Measurements from ENCODE around the gene REV1. TPM values are rescaled to one million over a fixed set of nuclear protein-coding genes. Genes with fewer than 3 reads are reported as not detected.

REV1 gene
- total and polyA plus RNA-seq, 11 donors = 14.7 to 76.1 (median 32.2) TPM

DNA sequence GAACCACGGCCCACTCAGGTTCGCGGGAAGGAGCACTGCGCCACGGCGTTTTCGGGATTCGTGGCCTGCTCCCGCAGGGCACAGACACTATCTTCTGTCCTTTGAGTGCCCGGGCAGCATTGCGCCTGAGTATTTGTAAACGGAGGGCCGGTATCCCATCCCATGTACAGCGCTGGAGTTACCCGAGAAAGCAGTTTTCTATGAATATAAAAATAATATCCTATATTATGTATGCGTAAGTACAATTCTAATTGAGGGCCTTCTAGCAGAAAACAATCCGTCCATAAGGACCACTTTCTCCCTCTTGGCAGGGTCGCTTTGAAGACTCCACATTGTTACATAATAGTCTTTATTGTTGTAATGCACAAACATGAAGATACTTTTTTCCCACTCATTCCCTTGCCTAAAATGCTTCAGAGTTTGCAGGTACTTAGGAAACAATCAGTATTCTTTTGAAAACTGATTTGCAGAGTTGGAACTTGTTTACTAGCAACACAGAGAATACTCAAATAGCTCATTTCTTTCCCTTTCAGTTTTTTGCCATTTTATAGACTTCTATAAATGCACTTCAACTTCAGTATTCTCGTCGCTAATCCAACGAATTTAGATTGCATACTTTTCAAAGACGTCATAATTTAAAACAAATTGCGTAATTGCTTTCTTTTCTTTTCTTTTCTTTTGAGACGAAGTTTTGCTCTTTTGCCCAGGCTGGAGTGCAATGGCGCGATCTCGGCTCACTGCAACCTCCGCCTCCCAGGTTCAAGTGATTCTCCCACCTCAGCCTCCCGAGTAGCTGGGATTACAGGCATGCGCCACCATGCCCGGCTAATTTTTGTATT lies 1.0 kb upstream of the REV1 start:
- Histone ChIP-seq H3K4me3 (peak overlapping the region; percentile 57 to 95 (median 81)), H3K27ac (peak overlapping the region; percentile 93 to 99 (median 97)), H3K9me3 (no peaks in the 10 kb centered on the region), H3K27me3 (no peaks in the 10 kb centered on the region), H3K4me1 (peaks cover 0 to 36% (median 22%) of the 10 kb centered on the region in 12 donors), H3K36me3 (no peaks in the 10 kb centered on the region)
- no peak for TF ChIP-seq POLR2A (IDR thresholded peaks at IDR 0.05)
- TF ChIP-seq, protein P1, sequence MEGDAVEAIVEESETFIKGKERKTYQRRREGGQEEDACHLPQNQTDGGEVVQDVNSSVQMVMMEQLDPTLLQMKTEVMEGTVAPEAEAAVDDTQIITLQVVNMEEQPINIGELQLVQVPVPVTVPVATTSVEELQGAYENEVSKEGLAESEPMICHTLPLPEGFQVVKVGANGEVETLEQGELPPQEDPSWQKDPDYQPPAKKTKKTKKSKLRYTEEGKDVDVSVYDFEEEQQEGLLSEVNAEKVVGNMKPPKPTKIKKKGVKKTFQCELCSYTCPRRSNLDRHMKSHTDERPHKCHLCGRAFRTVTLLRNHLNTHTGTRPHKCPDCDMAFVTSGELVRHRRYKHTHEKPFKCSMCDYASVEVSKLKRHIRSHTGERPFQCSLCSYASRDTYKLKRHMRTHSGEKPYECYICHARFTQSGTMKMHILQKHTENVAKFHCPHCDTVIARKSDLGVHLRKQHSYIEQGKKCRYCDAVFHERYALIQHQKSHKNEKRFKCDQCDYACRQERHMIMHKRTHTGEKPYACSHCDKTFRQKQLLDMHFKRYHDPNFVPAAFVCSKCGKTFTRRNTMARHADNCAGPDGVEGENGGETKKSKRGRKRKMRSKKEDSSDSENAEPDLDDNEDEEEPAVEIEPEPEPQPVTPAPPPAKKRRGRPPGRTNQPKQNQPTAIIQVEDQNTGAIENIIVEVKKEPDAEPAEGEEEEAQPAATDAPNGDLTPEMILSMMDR (IDR thresholded peaks at IDR 0.05) = peak in 1 of 12 donors; percentile 3
- ATAC-seq = no peak
- no peak for DNase-seq
- intact Hi-C loops (cut with DNase I) = loop anchor here in 9 of 10 donors (1.0 to 10.0 kb wide), 10 partner anchors 48 to 336 kb away; partner anchors contain the start of genes EIF5B (in 8 of the 9), TXNDC9 (in 7 of the 9), MITD1 (in 3 of the 9) and MRPL30 (in 3 of the 9)
- 38 to 39% (median 38%) methylated on average over 31 of the region's 31 CpGs for WGBS, 4 donors

DNA sequence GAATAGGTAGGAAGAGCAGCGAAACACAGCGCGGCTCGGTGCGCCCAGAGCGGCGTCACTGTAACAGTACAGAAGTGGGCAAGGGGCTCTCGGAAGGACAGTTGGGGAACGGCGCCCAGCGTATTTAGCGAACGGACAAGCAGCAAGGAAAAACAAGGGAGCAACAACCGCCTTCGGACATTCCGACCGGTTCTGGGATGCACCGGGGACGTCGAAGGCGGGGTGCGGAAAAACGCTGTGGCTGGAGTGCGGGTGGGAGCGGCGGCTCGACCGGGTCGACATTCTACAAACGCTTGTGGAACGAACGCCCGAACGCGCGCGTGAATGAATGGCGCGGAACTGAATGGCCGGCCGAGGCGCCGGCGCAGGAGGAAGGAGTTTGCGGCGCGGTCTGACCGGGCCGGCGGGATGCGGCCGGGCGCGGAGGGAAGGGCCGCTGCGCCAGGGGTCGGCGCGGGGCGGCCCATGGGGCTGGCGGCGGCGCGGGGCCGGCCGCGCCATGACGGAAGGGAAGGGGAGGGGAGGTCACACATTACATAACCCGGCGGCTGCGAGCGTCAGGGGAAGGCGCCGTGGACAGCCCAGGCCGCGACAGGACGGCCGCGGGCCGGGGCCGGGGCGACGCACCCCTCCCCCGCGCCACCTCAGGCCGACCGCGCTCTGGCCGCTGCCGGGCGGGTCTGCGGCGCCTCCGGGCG lies 605 bp downstream of the REV1 start:
- peak; percentile 21 to 69 (median 66) for ATAC-seq
- Histone ChIP-seq H3K4me3 (peak overlapping the region; percentile 57 to 95 (median 81)), H3K36me3 (no peaks in the 10 kb centered on the region), H3K9me3 (no peaks in the 10 kb centered on the region), H3K27me3 (no peaks in the 10 kb centered on the region), H3K27ac (peak overlapping the region; percentile 93 to 99 (median 97)), H3K4me1 (peaks cover 0 to 52% (median 31%) of the 10 kb centered on the region in 12 donors)
- peak; percentile 76 to 88 (median 84) for DNase-seq
- intact Hi-C loops (cut with DNase I) = loop anchor here in 2 of 10 donors (2.0 to 10.0 kb wide), 2 partner anchors 46 to 324 kb away; no protein-coding TSS in a partner anchor
- 0 to 1% (median 0%) methylated on average over 39 to 95 of the region's 95 CpGs for WGBS, 4 donors
- no peak for TF ChIP-seq POLR2A (IDR thresholded peaks at IDR 0.05)
- TF ChIP-seq, protein P1 (IDR thresholded peaks at IDR 0.05) = peak in 1 of 12 donors; percentile 2

DNA sequence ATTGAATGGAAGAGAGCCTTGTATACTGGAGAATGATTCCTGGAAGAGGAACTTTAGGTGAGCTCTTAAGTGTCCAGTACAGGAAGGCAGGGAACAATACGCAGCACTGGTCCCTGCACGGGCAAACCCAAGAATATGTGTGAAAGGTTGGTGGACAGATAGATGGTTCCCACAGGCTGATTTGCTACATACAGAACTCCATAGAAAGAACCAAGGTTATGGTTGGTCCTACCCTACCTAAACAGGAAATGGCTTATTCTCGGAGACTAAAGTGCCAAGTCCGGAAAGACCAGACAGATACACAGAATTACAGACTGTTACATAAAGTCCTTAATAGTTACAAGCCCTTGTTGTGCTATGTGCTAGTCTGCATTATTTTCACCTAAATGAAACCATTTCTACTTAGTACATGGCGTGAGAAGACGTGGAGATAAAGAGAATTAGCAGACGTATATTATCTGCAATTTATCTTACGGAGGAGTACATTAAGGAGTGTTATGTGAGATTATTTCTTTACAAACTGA lies 1.2 kb downstream of the REV1 start:
- H3K27me3 ChIP-seq = no peaks in the 10 kb centered on the region
- H3K36me3 ChIP-seq = no peaks in the 10 kb centered on the region
- intact Hi-C loops (cut with DNase I) = loop anchor here in 2 of 10 donors (2.0 to 10.0 kb wide), 2 partner anchors 46 to 324 kb away; no protein-coding TSS in a partner anchor
- 2 to 5% (median 3%) methylated on average over 8 of the region's 8 CpGs for WGBS, 4 donors
- ATAC-seq = no peak
- H3K27ac ChIP-seq = peak overlapping the region; percentile 93 to 99 (median 97)
- DNase-seq = no peak
- peaks cover 3 to 58% (median 36%) of the 10 kb centered on the region in 12 donors for H3K4me1 ChIP-seq
- peak overlapping the region; percentile 57 to 95 (median 81) for H3K4me3 ChIP-seq
- H3K9me3 ChIP-seq = no peaks in the 10 kb centered on the region
- TF ChIP-seq, protein P1 (IDR thresholded peaks at IDR 0.05) = peak in 1 of 12 donors; percentile 8
- no peak for TF ChIP-seq POLR2A (IDR thresholded peaks at IDR 0.05)
